Endodermal cell (in vitro differentiated cells): ENCODE data around the gene GET4. TPM values are rescaled to one million over a fixed set of nuclear protein-coding genes. Genes with fewer than 3 reads are reported as not detected.

Source experiments
- DNase-seq: peaks from one replicate; pipeline ENCODE4 v3.0.0-alpha.2; 2017
- H3K27ac ChIP-seq: 2 replicates; pipeline ENCODE4 v1.5.1; 2013; ENCODE audit warnings: mild to moderate bottlenecking, low read depth, low read length, moderate library complexity
- H3K27me3 ChIP-seq: 2 replicates; pipeline ENCODE4 v1.6.1; 2013; ENCODE audit warnings: mild to moderate bottlenecking, low read length, moderate library complexity; ENCODE audit not compliant: insufficient read depth, control insufficient read depth, poor library complexity, severe bottlenecking
- H3K36me3 ChIP-seq: 2 replicates; pipeline ENCODE4 v1.7.0; 2013; ENCODE audit warnings: mild to moderate bottlenecking, low read length, moderate library complexity; ENCODE audit not compliant: control insufficient read depth, insufficient read depth
- H3K4me1 ChIP-seq: one replicate; pipeline ENCODE4 v1.7.0; 2013; ENCODE audit warnings: low read length; ENCODE audit not compliant: control insufficient read depth, insufficient read depth
- H3K4me3 ChIP-seq: 2 replicates; pipeline ENCODE4 v1.5.1; 2013; ENCODE audit warnings: mild to moderate bottlenecking, low read length, moderate library complexity
- H3K9ac ChIP-seq: 2 replicates; pipeline ENCODE4 v1.6.1; 2013; ENCODE audit warnings: mild to moderate bottlenecking, low read length, moderate library complexity; ENCODE audit not compliant: poor library complexity, severe bottlenecking; ENCODE audit errors: extremely low read depth
- H3K9me3 ChIP-seq: 2 replicates; pipeline ENCODE4 v1.6.1; 2013; ENCODE audit warnings: mild to moderate bottlenecking, low read length, moderate library complexity; ENCODE audit not compliant: control insufficient read depth
- H3K27ac Mint-ChIP-seq: 2 replicates; pipeline ENCODE4 v1.8.0; 2020; ENCODE audit warnings: mixed read lengths
- H3K27me3 Mint-ChIP-seq: 2 replicates; pipeline ENCODE4 v1.8.0; 2021; ENCODE audit warnings: mild to moderate bottlenecking, mixed read lengths; ENCODE audit not compliant: insufficient read depth
- H3K36me3 Mint-ChIP-seq: 2 replicates; pipeline ENCODE4 v1.8.0; 2020; ENCODE audit warnings: low read depth, mixed read lengths
- H3K4me1 Mint-ChIP-seq: 2 replicates; pipeline ENCODE4 v1.8.0; 2020; ENCODE audit warnings: mixed read lengths
- H3K4me3 Mint-ChIP-seq: 2 replicates; pipeline ENCODE4 v1.8.0; 2020; ENCODE audit warnings: mild to moderate bottlenecking, moderate library complexity, mixed read lengths
- H3K9me3 Mint-ChIP-seq: 2 replicates; pipeline ENCODE4 v1.8.0; 2020; ENCODE audit warnings: mild to moderate bottlenecking, mixed read lengths
- CTCF ChIP-seq: fragments of 200-600 bp; sonication (generic); conservative IDR thresholded peaks from 2 replicates; pipeline ENCODE4 v1.5.0; 2021; ENCODE audit warnings: antibody characterized with exemption, mild to moderate bottlenecking
- WGBS, 2 experiments: methylation state at CpG; one replicate each; pipeline versions ENCODE4 v1.1.5 to v1.1.7; 2013; ENCODE audit warnings: missing lambda C conversion rate in 2 of 2, mixed read lengths in 1 of 2; ENCODE audit not compliant: insufficient coverage in 1 of 2, insufficient read length in 1 of 2; 5-methylcytosine and 5-hydroxymethylcytosine counted together
- total RNA-seq, 2 donors: library from RNA; stranded (reverse); fragmentation: NEBNext Ultra II Directional in 1 of 2; extraction: Animal tissue kit (Norgen Biotek cat#: 25700) in 1 of 2; gene quantifications; 2 replicates in 1 of 2; 3 replicates in 1 of 2; pipeline ENCODE4 v1.2.1, GENCODE V29; 2021

GET4 gene
- total RNA-seq, 2 donors from 2014 or later = 73.3 to 84.3 TPM

GRCh38 chr7:927031-927671, 50.8 kb downstream of the GET4 start:
- H3K27ac ChIP-seq = no peak overlapping the region
- no peaks in the 10 kb centered on the region for H3K36me3 ChIP-seq
- no peaks in the 10 kb centered on the region for H3K9me3 ChIP-seq
- Mint-ChIP-seq H3K36me3 (no peaks in the 10 kb centered on the region), H3K27me3 (no peaks in the 10 kb centered on the region), H3K9me3 (no peaks in the 10 kb centered on the region), H3K4me1 (no peaks in the 10 kb centered on the region), H3K4me3 (no peak overlapping the region), H3K27ac (no peak overlapping the region)
- no peak overlapping the region for H3K4me3 ChIP-seq
- WGBS, 2 experiments = 81 to 86% methylated on average over 17 to 21 of the region's 21 CpGs
- no peak overlapping the region for H3K9ac ChIP-seq
- DNase-seq = no peak
- no peak for TF ChIP-seq CTCF
- peaks cover 2% of the 10 kb centered on the region for H3K4me1 ChIP-seq
- H3K27me3 ChIP-seq = no peaks in the 10 kb centered on the region

GRCh38 chr7:929311-929711, 53.0 kb downstream of the GET4 start:
- Histone ChIP-seq H3K27ac (no peak overlapping the region), H3K36me3 (no peaks in the 10 kb centered on the region), H3K9me3 (no peaks in the 10 kb centered on the region), H3K4me3 (no peak overlapping the region), H3K4me1 (no peaks in the 10 kb centered on the region), H3K9ac (no peak overlapping the region), H3K27me3 (no peaks in the 10 kb centered on the region)
- WGBS, 2 experiments = 94 to 95% methylated on average over 10 to 14 of the region's 14 CpGs
- TF ChIP-seq CTCF = no peak
- Mint-ChIP-seq H3K4me1 (no peaks in the 10 kb centered on the region), H3K9me3 (no peaks in the 10 kb centered on the region), H3K4me3 (no peak overlapping the region), H3K27me3 (no peaks in the 10 kb centered on the region), H3K36me3 (no peaks in the 10 kb centered on the region), H3K27ac (no peak overlapping the region)
- DNase-seq = no peak

- H3K4me1 Mint-ChIP-seq = no peaks in the 10 kb centered on the region
- H3K4me3 Mint-ChIP-seq = no peak overlapping the region
- no peaks in the 10 kb centered on the region for H3K36me3 Mint-ChIP-seq
- no peaks in the 10 kb centered on the region for H3K9me3 Mint-ChIP-seq
- Histone ChIP-seq H3K4me1 (no peaks in the 10 kb centered on the region), H3K4me3 (no peak overlapping the region), H3K9me3 (no peaks in the 10 kb centered on the region), H3K9ac (no peak overlapping the region), H3K36me3 (no peaks in the 10 kb centered on the region), H3K27ac (no peak overlapping the region), H3K27me3 (no peaks in the 10 kb centered on the region)
- no peak overlapping the region for H3K27ac Mint-ChIP-seq
- no peak for TF ChIP-seq CTCF
- H3K27me3 Mint-ChIP-seq = no peaks in the 10 kb centered on the region
- 88 to 91% methylated on average over 27 to 29 of the region's 29 CpGs for WGBS, 2 experiments
- no peak for DNase-seq
Measured at GRCh38 chr7:930975-931758, 54.8 kb downstream of the GET4 start.
